ENCODE data around the gene PNN.
"Not testable (repeated sequence)": the region's sequence is repeated elsewhere in the genome, so short reads cannot be mapped to it uniquely, and the experiment has no call there.

Gene PNN

DNA sequence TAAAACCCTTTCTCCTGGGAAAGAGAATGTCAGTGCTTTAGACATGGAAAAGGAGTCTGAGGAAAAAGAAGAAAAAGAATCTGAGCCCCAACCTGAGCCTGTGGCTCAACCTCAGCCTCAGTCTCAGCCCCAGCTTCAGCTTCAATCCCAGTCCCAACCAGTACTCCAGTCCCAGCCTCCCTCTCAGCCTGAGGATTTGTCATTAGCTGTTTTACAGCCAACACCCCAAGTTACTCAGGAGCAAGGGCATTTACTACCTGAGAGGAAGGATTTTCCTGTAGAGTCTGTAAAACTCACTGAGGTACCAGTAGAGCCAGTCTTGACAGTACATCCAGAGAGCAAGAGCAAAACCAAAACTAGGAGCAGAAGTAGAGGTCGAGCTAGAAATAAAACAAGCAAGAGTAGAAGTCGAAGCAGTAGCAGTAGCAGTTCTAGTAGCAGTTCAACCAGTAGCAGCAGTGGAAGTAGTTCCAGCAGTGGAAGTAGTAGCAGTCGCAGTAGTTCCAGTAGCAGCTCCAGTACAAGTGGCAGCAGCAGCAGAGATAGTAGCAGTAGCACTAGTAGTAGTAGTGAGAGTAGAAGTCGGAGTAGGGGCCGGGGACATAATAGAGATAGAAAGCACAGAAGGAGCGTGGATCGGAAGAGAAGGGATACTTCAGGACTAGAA lies 6.1 kb downstream of the PNN start:
- Histone ChIP-seq H3K4me2 (ENCODE audit: low read depth, low read length, poor library complexity, severe bottlenecking) (peak overlapping the region; percentile 39), H3F3A (ENCODE audit: low read depth) (0 out of 2 replicates have a peak, but pooled peaks cover 6% of the 10 kb centered on the region), H3K36me3 (ENCODE audit: insufficient read depth, low read length) (peaks cover 81% of the 10 kb centered on the region), H2AFZ (ENCODE audit: low read length) (no peak overlapping the region), H4K20me1 (ENCODE audit: insufficient read depth, low read length, poor library complexity, severe bottlenecking) (peaks cover 77% of the 10 kb centered on the region), H3K9me2 (replicated peaks; ENCODE audit: low read depth, low read length) (no peaks in the 10 kb centered on the region), H3K9ac (ENCODE audit: low read depth, low read length, poor library complexity, severe bottlenecking) (no peak overlapping the region), H3K27me3 (ENCODE audit: insufficient read depth, low read length, poor library complexity, severe bottlenecking) (no peaks in the 10 kb centered on the region), H3K4me3 (ENCODE audit: low read length, poor library complexity, severe bottlenecking) (no peak overlapping the region), H3K4me1 (ENCODE audit: insufficient read depth, low read length, poor library complexity, severe bottlenecking) (peaks cover 55% of the 10 kb centered on the region), H3K9me3 (ENCODE audit: insufficient read depth, low read depth, low read length) (no peaks in the 10 kb centered on the region), H3K79me2 (ENCODE audit: insufficient read depth, low read length) (peaks cover 54% of the 10 kb centered on the region)
- TF ChIP-seq, protein P1, sequence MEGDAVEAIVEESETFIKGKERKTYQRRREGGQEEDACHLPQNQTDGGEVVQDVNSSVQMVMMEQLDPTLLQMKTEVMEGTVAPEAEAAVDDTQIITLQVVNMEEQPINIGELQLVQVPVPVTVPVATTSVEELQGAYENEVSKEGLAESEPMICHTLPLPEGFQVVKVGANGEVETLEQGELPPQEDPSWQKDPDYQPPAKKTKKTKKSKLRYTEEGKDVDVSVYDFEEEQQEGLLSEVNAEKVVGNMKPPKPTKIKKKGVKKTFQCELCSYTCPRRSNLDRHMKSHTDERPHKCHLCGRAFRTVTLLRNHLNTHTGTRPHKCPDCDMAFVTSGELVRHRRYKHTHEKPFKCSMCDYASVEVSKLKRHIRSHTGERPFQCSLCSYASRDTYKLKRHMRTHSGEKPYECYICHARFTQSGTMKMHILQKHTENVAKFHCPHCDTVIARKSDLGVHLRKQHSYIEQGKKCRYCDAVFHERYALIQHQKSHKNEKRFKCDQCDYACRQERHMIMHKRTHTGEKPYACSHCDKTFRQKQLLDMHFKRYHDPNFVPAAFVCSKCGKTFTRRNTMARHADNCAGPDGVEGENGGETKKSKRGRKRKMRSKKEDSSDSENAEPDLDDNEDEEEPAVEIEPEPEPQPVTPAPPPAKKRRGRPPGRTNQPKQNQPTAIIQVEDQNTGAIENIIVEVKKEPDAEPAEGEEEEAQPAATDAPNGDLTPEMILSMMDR (conservative IDR thresholded peaks at IDR 0.05; ENCODE audit: low read length), result no peak
- no peak for TF ChIP-seq EZH2phosphoT487 (IDR thresholded peaks at IDR 0.05; ENCODE audit: borderline replicate concordance)

DNA sequence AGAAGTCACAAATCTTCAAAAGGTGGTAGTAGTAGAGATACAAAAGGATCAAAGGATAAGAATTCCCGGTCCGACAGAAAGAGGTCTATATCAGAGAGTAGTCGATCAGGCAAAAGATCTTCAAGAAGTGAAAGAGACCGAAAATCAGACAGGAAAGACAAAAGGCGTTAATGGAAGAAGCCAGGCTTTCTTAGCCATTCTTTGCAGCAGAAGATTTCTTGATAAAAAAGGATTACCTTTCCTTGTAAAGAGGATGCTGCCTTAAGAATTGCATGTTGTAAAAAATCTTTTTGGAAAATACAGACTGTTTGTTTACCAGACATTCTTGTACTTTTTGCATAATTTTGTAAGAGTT lies 6.6 kb downstream of the PNN start:
- H3F3A ChIP-seq (ENCODE audit: low read depth), result 0 out of 2 replicates have a peak, but pooled peaks cover 6% of the 10 kb centered on the region
- TF ChIP-seq EZH2phosphoT487 (IDR thresholded peaks at IDR 0.05; ENCODE audit: borderline replicate concordance), result no peak
- TF ChIP-seq, protein P1 (conservative IDR thresholded peaks at IDR 0.05; ENCODE audit: low read length), result no peak

DNA sequence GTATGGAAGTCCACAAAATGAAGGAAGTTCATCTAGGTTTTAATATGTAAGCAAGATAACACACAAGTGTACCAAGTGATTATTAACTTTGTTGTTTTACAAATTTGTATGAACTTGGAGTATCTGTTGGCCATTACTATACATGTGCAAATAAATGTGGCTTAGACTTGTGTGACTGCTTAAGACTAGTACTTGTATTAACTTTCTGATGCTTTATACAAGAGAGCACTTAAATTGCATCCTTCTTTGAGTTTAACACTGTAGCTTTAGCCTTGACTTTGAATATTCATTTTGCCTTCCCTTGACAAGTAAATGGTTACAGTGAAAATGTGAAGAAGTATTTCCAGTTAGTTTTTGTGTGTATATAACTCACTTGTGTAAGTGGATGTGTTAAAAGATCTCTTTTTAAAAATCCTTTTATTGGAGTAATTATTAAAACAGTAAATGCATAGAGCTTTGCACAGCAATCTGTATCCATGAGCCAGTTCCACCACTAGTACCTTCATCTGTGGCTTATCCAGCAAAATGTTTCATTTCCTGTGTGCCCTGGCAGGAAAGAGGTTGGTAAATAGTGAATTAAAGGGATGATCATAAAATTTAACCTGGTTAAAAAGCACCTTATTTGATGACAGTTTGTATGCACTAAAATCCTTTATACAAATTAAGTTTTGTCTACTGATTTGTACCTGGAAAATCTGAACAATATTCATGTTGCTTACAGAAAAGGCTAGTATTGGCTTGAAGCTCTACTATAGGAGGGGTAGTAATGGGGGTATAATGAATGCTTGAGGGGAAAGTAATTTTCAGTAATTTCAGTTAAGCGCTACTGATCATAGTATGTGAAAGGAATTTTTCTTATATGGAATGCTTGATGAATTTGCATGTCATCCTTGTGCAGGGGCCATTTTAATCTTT lies 8.0 kb downstream of the PNN start:
- Histone ChIP-seq H3K27me3 (ENCODE audit: insufficient read depth, low read length, poor library complexity, severe bottlenecking) (no peaks in the 10 kb centered on the region), H2AFZ (ENCODE audit: low read length) (no peak overlapping the region), H3K4me3 (ENCODE audit: low read length, poor library complexity, severe bottlenecking) (peak overlapping the region; percentile 15), H3K4me1 (ENCODE audit: insufficient read depth, low read length, poor library complexity, severe bottlenecking) (peaks cover 36% of the 10 kb centered on the region), H3K4me2 (ENCODE audit: low read depth, low read length, poor library complexity, severe bottlenecking) (peak overlapping the region; percentile 39), H3K9ac (ENCODE audit: low read depth, low read length, poor library complexity, severe bottlenecking) (no peak overlapping the region), H3K9me3 (ENCODE audit: insufficient read depth, low read depth, low read length) (no peaks in the 10 kb centered on the region), H3K36me3 (ENCODE audit: insufficient read depth, low read length) (peaks cover 65% of the 10 kb centered on the region), H3K9me2 (replicated peaks; ENCODE audit: low read depth, low read length) (no peaks in the 10 kb centered on the region), H3K79me2 (ENCODE audit: insufficient read depth, low read length) (peaks cover 36% of the 10 kb centered on the region), H3F3A (ENCODE audit: low read depth) (0 out of 2 replicates have a peak, but pooled peaks cover 6% of the 10 kb centered on the region), H4K20me1 (ENCODE audit: insufficient read depth, low read length, poor library complexity, severe bottlenecking) (peaks cover 59% of the 10 kb centered on the region)
- TF ChIP-seq, protein P1 (conservative IDR thresholded peaks at IDR 0.05; ENCODE audit: low read length), result no peak
- no peak for TF ChIP-seq EZH2phosphoT487 (IDR thresholded peaks at IDR 0.05; ENCODE audit: borderline replicate concordance)

More for the DNA sequence above, 6.6 kb downstream of the PNN start:
- Histone ChIP-seq H3K9me3 (ENCODE audit: insufficient read depth, low read depth, low read length) (no peaks in the 10 kb centered on the region), H3K9me2 (replicated peaks; ENCODE audit: low read depth, low read length) (no peaks in the 10 kb centered on the region), H3K9ac (ENCODE audit: low read depth, low read length, poor library complexity, severe bottlenecking) (no peak overlapping the region), H3K36me3 (ENCODE audit: insufficient read depth, low read length) (peaks cover 79% of the 10 kb centered on the region), H2AFZ (ENCODE audit: low read length) (no peak overlapping the region), H3K27me3 (ENCODE audit: insufficient read depth, low read length, poor library complexity, severe bottlenecking) (no peaks in the 10 kb centered on the region), H4K20me1 (ENCODE audit: insufficient read depth, low read length, poor library complexity, severe bottlenecking) (peaks cover 72% of the 10 kb centered on the region), H3K79me2 (ENCODE audit: insufficient read depth, low read length) (peaks cover 49% of the 10 kb centered on the region), H3K4me3 (ENCODE audit: low read length, poor library complexity, severe bottlenecking) (no peak overlapping the region), H3K4me2 (ENCODE audit: low read depth, low read length, poor library complexity, severe bottlenecking) (peak overlapping the region; percentile 39), H3K4me1 (ENCODE audit: insufficient read depth, low read length, poor library complexity, severe bottlenecking) (peaks cover 49% of the 10 kb centered on the region)

DNA sequence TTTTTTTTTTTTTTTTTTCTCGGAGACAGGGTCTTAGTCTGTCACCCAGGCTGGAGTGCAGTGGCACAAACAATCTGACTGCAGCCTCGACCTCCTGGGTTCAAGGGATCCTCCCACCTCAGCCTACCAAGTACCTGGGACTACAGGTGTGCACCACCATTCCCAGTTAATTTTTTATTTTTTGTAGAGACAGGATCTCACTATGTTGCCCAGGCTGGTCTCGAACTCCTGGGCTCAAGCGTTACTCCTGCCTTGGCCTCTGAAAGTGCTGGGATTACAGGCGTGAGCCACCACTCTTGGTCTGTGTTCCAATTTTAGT lies 8.6 kb downstream of the PNN start:
- not testable (repeated sequence) for H3K4me2 ChIP-seq (ENCODE audit: low read depth, low read length, poor library complexity, severe bottlenecking); H3K9ac ChIP-seq (ENCODE audit: low read depth, low read length, poor library complexity, severe bottlenecking); H3K9me3 ChIP-seq (ENCODE audit: insufficient read depth, low read depth, low read length); H3K9me2 ChIP-seq (replicated peaks; ENCODE audit: low read depth, low read length); H3F3A ChIP-seq (ENCODE audit: low read depth); H2AFZ ChIP-seq (ENCODE audit: low read length); H3K4me3 ChIP-seq (ENCODE audit: low read length, poor library complexity, severe bottlenecking); H3K27me3 ChIP-seq (ENCODE audit: insufficient read depth, low read length, poor library complexity, severe bottlenecking)
- H3K36me3 ChIP-seq (ENCODE audit: insufficient read depth, low read length), result peaks cover 60% of the 10 kb centered on the region
- peaks cover 53% of the 10 kb centered on the region for H4K20me1 ChIP-seq (ENCODE audit: insufficient read depth, low read length, poor library complexity, severe bottlenecking)
- peaks cover 29% of the 10 kb centered on the region for H3K79me2 ChIP-seq (ENCODE audit: insufficient read depth, low read length)
- peaks cover 36% of the 10 kb centered on the region for H3K4me1 ChIP-seq (ENCODE audit: insufficient read depth, low read length, poor library complexity, severe bottlenecking)
